Measurements from ENCODE around the gene PRUNE1.

Gene PRUNE1

GRCh38 chr1:151008244-151009205 is at the start of gene PRUNE1:
Gene PRUNE1 (plus strand): TSS chr1:151008449. CDS start chr1:151008633, 184 bp downstream.
- H3K27me3 ChIP-seq (ENCODE audit: control insufficient read depth in 5 of 5, insufficient read depth in 4 of 5, low read length in 5 of 5), result no peaks in the 10 kb centered on the region
- peak within 1 kb of the TSS; percentile 95 for H3K27ac ChIP-seq (ENCODE audit: low read depth, low read length)
- H3K4me1 ChIP-seq (ENCODE audit: control insufficient read depth in 5 of 5, insufficient read depth in 5 of 5, low read length in 5 of 5), result peaks cover 7 to 67% (median 64%) of the 10 kb centered on the region in 5 donors
- peaks cover 0 to 5% (median 0%) of the 10 kb centered on the region in 5 donors for H3K36me3 ChIP-seq (ENCODE audit: control insufficient read depth in 5 of 5, insufficient read depth in 5 of 5, low read length in 5 of 5)
- H3K9ac ChIP-seq (ENCODE audit: low read length in 5 of 5), result peak within 1 kb of the TSS; percentile 61 to 95 (median 89)
- H3K9me3 ChIP-seq (ENCODE audit: control insufficient read depth in 5 of 5, low read length in 5 of 5), result no peaks in the 10 kb centered on the region
- peak within 1 kb of the TSS; percentile 78 to 100 (median 99) for H3K4me3 ChIP-seq (ENCODE audit: low read depth in 1 of 5, low read length in 5 of 5)

- Histone ChIP-seq H3K4me1 (ENCODE audit: control insufficient read depth in 5 of 5, insufficient read depth in 5 of 5, low read length in 5 of 5) (peaks cover 0 to 10% (median 0%) of the 10 kb centered on the region in 5 donors), H3K4me3 (ENCODE audit: low read depth in 1 of 5, low read length in 5 of 5) (no peak overlapping the region), H3K27me3 (ENCODE audit: control insufficient read depth in 5 of 5, insufficient read depth in 4 of 5, low read length in 5 of 5) (no peaks in the 10 kb centered on the region), H3K9ac (ENCODE audit: low read length in 5 of 5) (no peak overlapping the region), H3K36me3 (ENCODE audit: control insufficient read depth in 5 of 5, insufficient read depth in 5 of 5, low read length in 5 of 5) (peaks cover 22 to 89% (median 67%) of the 10 kb centered on the region in 5 donors), H3K27ac (ENCODE audit: low read depth, low read length) (no peak overlapping the region), H3K9me3 (ENCODE audit: control insufficient read depth in 5 of 5, low read length in 5 of 5) (no peaks in the 10 kb centered on the region)
Measured at GRCh38 chr1:150960646-150961045, 47.6 kb upstream of the PRUNE1 start.

GRCh38 chr1:150961756-150962155 is 46.5 kb upstream of the PRUNE1 start:
- Histone ChIP-seq H3K9me3 (ENCODE audit: control insufficient read depth in 5 of 5, low read length in 5 of 5) (no peaks in the 10 kb centered on the region), H3K36me3 (ENCODE audit: control insufficient read depth in 5 of 5, insufficient read depth in 5 of 5, low read length in 5 of 5) (peaks cover 28 to 92% (median 77%) of the 10 kb centered on the region in 5 donors), H3K27me3 (ENCODE audit: control insufficient read depth in 5 of 5, insufficient read depth in 4 of 5, low read length in 5 of 5) (no peaks in the 10 kb centered on the region), H3K9ac (ENCODE audit: low read length in 5 of 5) (no peak overlapping the region), H3K4me1 (ENCODE audit: control insufficient read depth in 5 of 5, insufficient read depth in 5 of 5, low read length in 5 of 5) (peaks cover 0 to 10% (median 0%) of the 10 kb centered on the region in 5 donors), H3K27ac (ENCODE audit: low read depth, low read length) (no peak overlapping the region), H3K4me3 (ENCODE audit: low read depth in 1 of 5, low read length in 5 of 5) (no peak overlapping the region)

- H3K9ac ChIP-seq (ENCODE audit: low read length in 5 of 5), result no peak overlapping the region
- no peak overlapping the region for H3K27ac ChIP-seq (ENCODE audit: low read depth, low read length)
- no peaks in the 10 kb centered on the region for H3K9me3 ChIP-seq (ENCODE audit: control insufficient read depth in 5 of 5, low read length in 5 of 5)
- no peaks in the 10 kb centered on the region for H3K27me3 ChIP-seq (ENCODE audit: control insufficient read depth in 5 of 5, insufficient read depth in 4 of 5, low read length in 5 of 5)
- H3K36me3 ChIP-seq (ENCODE audit: control insufficient read depth in 5 of 5, insufficient read depth in 5 of 5, low read length in 5 of 5), result peaks cover 25 to 95% (median 89%) of the 10 kb centered on the region in 5 donors
- H3K4me1 ChIP-seq (ENCODE audit: control insufficient read depth in 5 of 5, insufficient read depth in 5 of 5, low read length in 5 of 5), result peaks cover 0 to 10% (median 0%) of the 10 kb centered on the region in 5 donors
- H3K4me3 ChIP-seq (ENCODE audit: low read depth in 1 of 5, low read length in 5 of 5), result no peak overlapping the region
Measured at GRCh38 chr1:150963321-150964163, 44.7 kb upstream of the PRUNE1 start.

- H3K27me3 ChIP-seq (ENCODE audit: control insufficient read depth in 5 of 5, insufficient read depth in 4 of 5, low read length in 5 of 5), result no peaks in the 10 kb centered on the region
- H3K36me3 ChIP-seq (ENCODE audit: control insufficient read depth in 5 of 5, insufficient read depth in 5 of 5, low read length in 5 of 5), result peaks cover 22 to 94% (median 89%) of the 10 kb centered on the region in 5 donors
- H3K9ac ChIP-seq (ENCODE audit: low read length in 5 of 5), result no peak overlapping the region
Measured at GRCh38 chr1:150964164-150964489, 44.1 kb upstream of the PRUNE1 start.

GRCh38 chr1:150965605-150966004 is 42.6 kb upstream of the PRUNE1 start:
- H3K27ac ChIP-seq (ENCODE audit: low read depth, low read length), result no peak overlapping the region
- no peaks in the 10 kb centered on the region for H3K27me3 ChIP-seq (ENCODE audit: control insufficient read depth in 5 of 5, insufficient read depth in 4 of 5, low read length in 5 of 5)
- H3K4me1 ChIP-seq (ENCODE audit: control insufficient read depth in 5 of 5, insufficient read depth in 5 of 5, low read length in 5 of 5), result peaks cover 0 to 14% (median 3%) of the 10 kb centered on the region in 5 donors
- peaks cover 18 to 81% (median 80%) of the 10 kb centered on the region in 5 donors for H3K36me3 ChIP-seq (ENCODE audit: control insufficient read depth in 5 of 5, insufficient read depth in 5 of 5, low read length in 5 of 5)
- no peak overlapping the region for H3K4me3 ChIP-seq (ENCODE audit: low read depth in 1 of 5, low read length in 5 of 5)
- H3K9me3 ChIP-seq (ENCODE audit: control insufficient read depth in 5 of 5, low read length in 5 of 5), result no peaks in the 10 kb centered on the region
- H3K9ac ChIP-seq (ENCODE audit: low read length in 5 of 5), result no peak overlapping the region

More at GRCh38 chr1:150964164-150964489, 44.1 kb upstream of the PRUNE1 start:
- no peak overlapping the region for H3K4me3 ChIP-seq (ENCODE audit: low read depth in 1 of 5, low read length in 5 of 5)
- peaks cover 0 to 10% (median 0%) of the 10 kb centered on the region in 5 donors for H3K4me1 ChIP-seq (ENCODE audit: control insufficient read depth in 5 of 5, insufficient read depth in 5 of 5, low read length in 5 of 5)
- H3K27ac ChIP-seq (ENCODE audit: low read depth, low read length), result no peak overlapping the region
- no peaks in the 10 kb centered on the region for H3K9me3 ChIP-seq (ENCODE audit: control insufficient read depth in 5 of 5, low read length in 5 of 5)

GRCh38 chr1:150966011-150966410 is 42.2 kb upstream of the PRUNE1 start:
- Histone ChIP-seq H3K4me1 (ENCODE audit: control insufficient read depth in 5 of 5, insufficient read depth in 5 of 5, low read length in 5 of 5) (peaks cover 4 to 18% (median 8%) of the 10 kb centered on the region in 5 donors), H3K27me3 (ENCODE audit: control insufficient read depth in 5 of 5, insufficient read depth in 4 of 5, low read length in 5 of 5) (no peaks in the 10 kb centered on the region), H3K27ac (ENCODE audit: low read depth, low read length) (no peak overlapping the region), H3K4me3 (ENCODE audit: low read depth in 1 of 5, low read length in 5 of 5) (no peak overlapping the region), H3K9ac (ENCODE audit: low read length in 5 of 5) (no peak overlapping the region), H3K9me3 (ENCODE audit: control insufficient read depth in 5 of 5, low read length in 5 of 5) (no peaks in the 10 kb centered on the region), H3K36me3 (ENCODE audit: control insufficient read depth in 5 of 5, insufficient read depth in 5 of 5, low read length in 5 of 5) (peaks cover 18 to 77% (median 76%) of the 10 kb centered on the region in 5 donors)

GRCh38 chr1:150967936-150968335 is 40.3 kb upstream of the PRUNE1 start:
- Histone ChIP-seq H3K27ac (ENCODE audit: low read depth, low read length) (no peak overlapping the region), H3K36me3 (ENCODE audit: control insufficient read depth in 5 of 5, insufficient read depth in 5 of 5, low read length in 5 of 5) (peaks cover 8 to 63% (median 57%) of the 10 kb centered on the region in 5 donors), H3K27me3 (ENCODE audit: control insufficient read depth in 5 of 5, insufficient read depth in 4 of 5, low read length in 5 of 5) (no peaks in the 10 kb centered on the region), H3K4me1 (ENCODE audit: control insufficient read depth in 5 of 5, insufficient read depth in 5 of 5, low read length in 5 of 5) (peaks cover 13 to 33% (median 27%) of the 10 kb centered on the region in 5 donors), H3K9me3 (ENCODE audit: control insufficient read depth in 5 of 5, low read length in 5 of 5) (no peaks in the 10 kb centered on the region), H3K9ac (ENCODE audit: low read length in 5 of 5) (no peak overlapping the region), H3K4me3 (ENCODE audit: low read depth in 1 of 5, low read length in 5 of 5) (no peak overlapping the region)

- Histone ChIP-seq H3K9ac (ENCODE audit: low read length in 5 of 5) (no peak overlapping the region), H3K27ac (ENCODE audit: low read depth, low read length) (no peak overlapping the region), H3K36me3 (ENCODE audit: control insufficient read depth in 5 of 5, insufficient read depth in 5 of 5, low read length in 5 of 5) (peaks cover 8 to 57% (median 53%) of the 10 kb centered on the region in 5 donors), H3K27me3 (ENCODE audit: control insufficient read depth in 5 of 5, insufficient read depth in 4 of 5, low read length in 5 of 5) (no peaks in the 10 kb centered on the region), H3K9me3 (ENCODE audit: control insufficient read depth in 5 of 5, low read length in 5 of 5) (no peaks in the 10 kb centered on the region), H3K4me1 (ENCODE audit: control insufficient read depth in 5 of 5, insufficient read depth in 5 of 5, low read length in 5 of 5) (peaks cover 18 to 39% (median 32%) of the 10 kb centered on the region in 5 donors), H3K4me3 (ENCODE audit: low read depth in 1 of 5, low read length in 5 of 5) (no peak overlapping the region)
Measured at GRCh38 chr1:150968491-150968890, 39.8 kb upstream of the PRUNE1 start.

Measured in subcutaneous abdominal adipose tissue (tissue), 5 donors.